K562 (cell line): ENCODE data around the gene DYNC2H1. TPM values are rescaled to one million over a fixed set of nuclear protein-coding genes. Genes with fewer than 3 reads are reported as not detected.

Source experiments
- ATAC-seq: fragments of 200-7000 bp; cut with Tn5 transposase; 3 replicates; pipeline ENCODE4 v1.9.1; 2020; ENCODE audit warnings: moderate library complexity
- BruUV-seq: library from RNA; stranded (reverse); fragments of 400-500 nt; replicated peaks from 2 replicates; lab custom pipeline; 2021; lab: Mats Ljungman, UMichigan
- CTCF ChIA-PET: fragments of 300-600 bp; formaldehyde crosslinking; extraction: SDS; loops from one replicate; lab custom pipeline; 2021; ENCODE audit warnings: low intra/inter-chr PET ratio; lab: Yijun Ruan, JAX
- POLR2A ChIA-PET: fragments of 300-600, 350-650 bp; sonication (Branson Sonifier 250); formaldehyde crosslinking; extraction: SDS; loops from one replicate; lab custom pipeline; 2021; ENCODE audit warnings: antibody characterized with exemption, inconsistent platforms; lab: Yijun Ruan, JAX
- DNase-seq, 4 experiments: peaks; one replicate each; pipeline versions ENCODE4 v3.0.0 to v3.0.0-alpha.2; 2011 to 2018; ENCODE audit warnings: low spot score in 3 of 4, mixed read lengths in 3 of 4; ENCODE audit errors: extremely low read depth in 1 of 4
- FAIRE-seq: peaks from 2 replicates; lab custom pipeline; 2011; peaks lifted over from hg19 to GRCh38; lab: Jason Lieb, UNC
- H2AFZ ChIP-seq: 2 replicates; pipeline ENCODE4 v1.6.0; 2011; ENCODE audit warnings: low read depth, low read length, control low read depth, inconsistent platforms
- H3K27ac ChIP-seq: fragments of 200-600 bp; 3 replicates; pipeline ENCODE4 v1.8.0; 2011; ENCODE audit warnings: low read depth, mild to moderate bottlenecking, control low read depth, inconsistent platforms, low read length, moderate library complexity, mixed read lengths; ENCODE audit errors: extremely low read depth
- H3K27me3 ChIP-seq, 2 experiments: fragments of 300-600 bp in 1 of 2; 2 replicates in 1 of 2; 3 replicates in 1 of 2; pipeline versions ENCODE4 v1.6.0 to v1.8.0; 2011; ENCODE audit warnings: inconsistent platforms in 2 of 2, low read length in 2 of 2, mild to moderate bottlenecking in 1 of 2, mixed read lengths in 1 of 2, moderate library complexity in 1 of 2; ENCODE audit not compliant: control insufficient read depth in 2 of 2, insufficient read depth in 2 of 2
- H3K36me3 ChIP-seq: fragments of 300-600 bp; 3 replicates; pipeline ENCODE4 v1.8.0; 2011; ENCODE audit warnings: mild to moderate bottlenecking, low read length, inconsistent platforms; ENCODE audit not compliant: control insufficient read depth, insufficient read depth
- H3K4me1 ChIP-seq, 2 experiments: fragments of 200-600 bp in 1 of 2; replicated peaks in 1 of 2; 2 replicates in 1 of 2; 3 replicates in 1 of 2; pipeline versions ENCODE4 v1.5.1 to v1.8.0; 2011; ENCODE audit warnings: inconsistent platforms in 2 of 2, low read length in 2 of 2, mild to moderate bottlenecking in 1 of 2, mixed read lengths in 1 of 2, moderate library complexity in 1 of 2; ENCODE audit not compliant: control insufficient read depth in 2 of 2, insufficient read depth in 2 of 2
- H3K4me2 ChIP-seq: 2 replicates; pipeline ENCODE4 v1.6.1; 2011; ENCODE audit warnings: low read length, control low read depth, inconsistent platforms, mixed read lengths; ENCODE audit not compliant: insufficient read depth
- H3K4me3 ChIP-seq: fragments of 200-600 bp; sonication (generic), shearing (Covaris generic); 2 replicates; pipeline ENCODE4 v1.5.1; 2016; ENCODE audit warnings: control low read depth, inconsistent platforms
- H3K79me2 ChIP-seq: fragments of 200-600 bp; 3 replicates; pipeline ENCODE4 v1.8.0; 2011; ENCODE audit warnings: low read length, inconsistent platforms; ENCODE audit not compliant: control insufficient read depth, insufficient read depth
- H3K9ac ChIP-seq, 2 experiments: 2 replicates each; pipeline versions ENCODE4 v1.6.0 to v1.6.1; 2011; ENCODE audit warnings: low read depth in 2 of 2, low read length in 2 of 2, control low read depth in 1 of 2, inconsistent platforms in 1 of 2, mild to moderate bottlenecking in 1 of 2, mixed read lengths in 1 of 2; ENCODE audit not compliant: insufficient read depth in 1 of 2
- H3K9me1 ChIP-seq: one replicate; pipeline ENCODE4 v1.6.0; 2011; ENCODE audit warnings: inconsistent platforms, mild to moderate bottlenecking, low read length, moderate library complexity; ENCODE audit not compliant: control insufficient read depth, insufficient read depth
- H3K9me3 ChIP-seq: replicated peaks from 2 replicates; pipeline ENCODE4 v1.5.1; 2011; ENCODE audit warnings: low read depth, low read length, inconsistent platforms; ENCODE audit not compliant: control insufficient read depth, insufficient read depth
- H4K20me1 ChIP-seq: replicated peaks from 2 replicates; pipeline ENCODE4 v1.6.1; 2011; ENCODE audit warnings: low read length, inconsistent platforms, mixed read lengths; ENCODE audit not compliant: control insufficient read depth, insufficient read depth
- ZSCAN29 ChIP-seq: fragments of 450-650 bp; IDR thresholded peaks from 2 replicates; pipeline ENCODE4 v1.6.1; 2017
- in situ Hi-C: fragments of 300-500 bp; cut with MboI; formaldehyde crosslinking; loops from 4 replicates; pipeline ENCODE4 v1.15.0; 2018; ENCODE audit warnings: inconsistent platforms, mixed read lengths
- intact Hi-C: fragments of 100-400 bp; cut with micrococcal nuclease; formaldehyde crosslinking; loops from 2 replicates; pipeline ENCODE4 v1.14.2; 2022
- polyA plus RNA-seq, 8 experiments: library from polyadenylated mRNA; depleted of rRNA in 4 of 8; stranded (reverse) in 5 of 8; unstranded in 3 of 8; fragments of >200 nt; fragmentation: Nextera tagmentation in 2 of 8; fragmentation: Illumina TruSeq in 1 of 8; extraction: Ambion mirVana in 2 of 8; extraction: Trizol in 1 of 8; gene quantifications; 2 replicates each; pipeline versions ENCODE4 v1.2.1 to v1.2.3, GENCODE V29; 2011 to 2014; ENCODE audit warnings: inconsistent platforms in 1 of 8, missing spikeins in 1 of 8
- total RNA-seq, 7 experiments: library from RNA; depleted of rRNA in 6 of 7; stranded (reverse); fragments of >200 nt in 6 of 7; fragmentation: Illumina TruSeq in 2 of 7; extraction: Trizol in 2 of 7; gene quantifications; 2 replicates each; pipeline versions ENCODE4 v1.2.1 to v1.2.3, GENCODE V29; 2011 to 2021; ENCODE audit warnings: low replicate concordance in 1 of 7
- TF ChIP-seq, protein P1 (sequence below), 2 experiments: fragments of 450-650 bp; IDR thresholded peaks; 2 replicates each; pipeline ENCODE4 v1.6.1; 2016
- TF ChIP-seq, protein P2 (sequence below): fragments of 450-650 bp; IDR thresholded peaks from 2 replicates; pipeline ENCODE4 v1.6.1; 2016
- TF ChIP-seq, protein P3 (sequence below): sonication (generic); formaldehyde crosslinking; IDR thresholded peaks from 2 replicates; pipeline ENCODE4 v1.8.0; 2022; ENCODE audit warnings: mild to moderate bottlenecking, missing genetic modification reagents

The DYNC2H1 gene
- total and polyA plus RNA-seq, 9 of the 15 experiments (the other 6 are each of a cell fraction or from before 2014, with no cell fraction given), result 0.08 to 0.64 (median 0.20) TPM

DNA sequence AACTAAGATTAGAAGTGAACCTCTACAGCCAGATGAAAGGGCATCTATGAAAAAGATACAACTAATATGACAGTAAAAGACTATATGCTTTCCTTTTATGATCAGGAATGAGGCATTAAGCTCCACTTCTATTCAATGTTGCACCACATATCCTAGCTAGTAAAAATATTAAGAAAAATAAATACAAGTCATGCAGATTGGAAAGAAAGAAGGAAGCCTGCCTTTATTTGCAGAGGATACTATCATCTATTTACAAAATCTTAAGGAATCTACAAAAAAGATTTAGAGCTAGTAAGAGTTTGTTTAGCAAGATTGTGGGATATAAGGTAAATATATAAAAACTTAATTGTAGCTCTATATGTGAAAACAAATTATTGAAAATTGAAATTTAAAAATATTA is 308.8 kb downstream of the DYNC2H1 start:
- in situ Hi-C loops, result no loop called here
- H3K9me1 ChIP-seq, result no peaks in the 10 kb centered on the region
- no peak overlapping the region for H3K9ac ChIP-seq
- BruUV-seq, result no TSS peak
- H3K36me3 ChIP-seq, result no peaks in the 10 kb centered on the region
- H3K9me3 ChIP-seq, result no peaks in the 10 kb centered on the region
- no peak for FAIRE-seq
- no peaks in the 10 kb centered on the region for H3K79me2 ChIP-seq
- H3K27ac ChIP-seq, result no peak overlapping the region
- H3K4me2 ChIP-seq, result no peak overlapping the region
- TF ChIP-seq, protein P1, sequence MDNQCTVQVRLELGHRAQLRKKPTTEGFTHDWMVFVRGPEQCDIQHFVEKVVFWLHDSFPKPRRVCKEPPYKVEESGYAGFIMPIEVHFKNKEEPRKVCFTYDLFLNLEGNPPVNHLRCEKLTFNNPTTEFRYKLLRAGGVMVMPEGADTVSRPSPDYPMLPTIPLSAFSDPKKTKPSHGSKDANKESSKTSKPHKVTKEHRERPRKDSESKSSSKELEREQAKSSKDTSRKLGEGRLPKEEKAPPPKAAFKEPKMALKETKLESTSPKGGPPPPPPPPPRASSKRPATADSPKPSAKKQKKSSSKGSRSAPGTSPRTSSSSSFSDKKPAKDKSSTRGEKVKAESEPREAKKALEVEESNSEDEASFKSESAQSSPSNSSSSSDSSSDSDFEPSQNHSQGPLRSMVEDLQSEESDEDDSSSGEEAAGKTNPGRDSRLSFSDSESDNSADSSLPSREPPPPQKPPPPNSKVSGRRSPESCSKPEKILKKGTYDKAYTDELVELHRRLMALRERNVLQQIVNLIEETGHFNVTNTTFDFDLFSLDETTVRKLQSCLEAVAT (IDR thresholded peaks at IDR 0.05), result no peak
- TF ChIP-seq, protein P2, sequence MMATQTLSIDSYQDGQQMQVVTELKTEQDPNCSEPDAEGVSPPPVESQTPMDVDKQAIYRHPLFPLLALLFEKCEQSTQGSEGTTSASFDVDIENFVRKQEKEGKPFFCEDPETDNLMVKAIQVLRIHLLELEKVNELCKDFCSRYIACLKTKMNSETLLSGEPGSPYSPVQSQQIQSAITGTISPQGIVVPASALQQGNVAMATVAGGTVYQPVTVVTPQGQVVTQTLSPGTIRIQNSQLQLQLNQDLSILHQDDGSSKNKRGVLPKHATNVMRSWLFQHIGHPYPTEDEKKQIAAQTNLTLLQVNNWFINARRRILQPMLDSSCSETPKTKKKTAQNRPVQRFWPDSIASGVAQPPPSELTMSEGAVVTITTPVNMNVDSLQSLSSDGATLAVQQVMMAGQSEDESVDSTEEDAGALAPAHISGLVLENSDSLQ, result no peak
- no peak for TF ChIP-seq ZSCAN29
- TF ChIP-seq, protein P3, sequence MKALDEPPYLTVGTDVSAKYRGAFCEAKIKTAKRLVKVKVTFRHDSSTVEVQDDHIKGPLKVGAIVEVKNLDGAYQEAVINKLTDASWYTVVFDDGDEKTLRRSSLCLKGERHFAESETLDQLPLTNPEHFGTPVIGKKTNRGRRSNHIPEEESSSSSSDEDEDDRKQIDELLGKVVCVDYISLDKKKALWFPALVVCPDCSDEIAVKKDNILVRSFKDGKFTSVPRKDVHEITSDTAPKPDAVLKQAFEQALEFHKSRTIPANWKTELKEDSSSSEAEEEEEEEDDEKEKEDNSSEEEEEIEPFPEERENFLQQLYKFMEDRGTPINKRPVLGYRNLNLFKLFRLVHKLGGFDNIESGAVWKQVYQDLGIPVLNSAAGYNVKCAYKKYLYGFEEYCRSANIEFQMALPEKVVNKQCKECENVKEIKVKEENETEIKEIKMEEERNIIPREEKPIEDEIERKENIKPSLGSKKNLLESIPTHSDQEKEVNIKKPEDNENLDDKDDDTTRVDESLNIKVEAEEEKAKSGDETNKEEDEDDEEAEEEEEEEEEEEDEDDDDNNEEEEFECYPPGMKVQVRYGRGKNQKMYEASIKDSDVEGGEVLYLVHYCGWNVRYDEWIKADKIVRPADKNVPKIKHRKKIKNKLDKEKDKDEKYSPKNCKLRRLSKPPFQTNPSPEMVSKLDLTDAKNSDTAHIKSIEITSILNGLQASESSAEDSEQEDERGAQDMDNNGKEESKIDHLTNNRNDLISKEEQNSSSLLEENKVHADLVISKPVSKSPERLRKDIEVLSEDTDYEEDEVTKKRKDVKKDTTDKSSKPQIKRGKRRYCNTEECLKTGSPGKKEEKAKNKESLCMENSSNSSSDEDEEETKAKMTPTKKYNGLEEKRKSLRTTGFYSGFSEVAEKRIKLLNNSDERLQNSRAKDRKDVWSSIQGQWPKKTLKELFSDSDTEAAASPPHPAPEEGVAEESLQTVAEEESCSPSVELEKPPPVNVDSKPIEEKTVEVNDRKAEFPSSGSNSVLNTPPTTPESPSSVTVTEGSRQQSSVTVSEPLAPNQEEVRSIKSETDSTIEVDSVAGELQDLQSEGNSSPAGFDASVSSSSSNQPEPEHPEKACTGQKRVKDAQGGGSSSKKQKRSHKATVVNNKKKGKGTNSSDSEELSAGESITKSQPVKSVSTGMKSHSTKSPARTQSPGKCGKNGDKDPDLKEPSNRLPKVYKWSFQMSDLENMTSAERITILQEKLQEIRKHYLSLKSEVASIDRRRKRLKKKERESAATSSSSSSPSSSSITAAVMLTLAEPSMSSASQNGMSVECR (CRISPR knock-in tag), result no peak
- no peaks in the 10 kb centered on the region for H3K4me1 ChIP-seq
- no peak for ATAC-seq
- no peaks in the 10 kb centered on the region for H4K20me1 ChIP-seq
- DNase-seq, result no peak
- H3K27me3 ChIP-seq, result no peaks in the 10 kb centered on the region
- H2AFZ ChIP-seq, result no peak overlapping the region
- intact Hi-C loops, result no loop called here
- H3K4me3 ChIP-seq, result no peak overlapping the region
- ChIA-PET POLR2A (no interaction called here), CTCF (no interaction called here)
